GM21390 (cell line): ENCODE measurements around the gene NNAT.

Experiments used
- ATAC-seq: cut with Tn5 transposase; IDR thresholded peaks from one replicate; pipeline ENCODE4 v1.9.1; 2021; ENCODE audit not compliant: unreplicated experiment

NNAT gene

DNA sequence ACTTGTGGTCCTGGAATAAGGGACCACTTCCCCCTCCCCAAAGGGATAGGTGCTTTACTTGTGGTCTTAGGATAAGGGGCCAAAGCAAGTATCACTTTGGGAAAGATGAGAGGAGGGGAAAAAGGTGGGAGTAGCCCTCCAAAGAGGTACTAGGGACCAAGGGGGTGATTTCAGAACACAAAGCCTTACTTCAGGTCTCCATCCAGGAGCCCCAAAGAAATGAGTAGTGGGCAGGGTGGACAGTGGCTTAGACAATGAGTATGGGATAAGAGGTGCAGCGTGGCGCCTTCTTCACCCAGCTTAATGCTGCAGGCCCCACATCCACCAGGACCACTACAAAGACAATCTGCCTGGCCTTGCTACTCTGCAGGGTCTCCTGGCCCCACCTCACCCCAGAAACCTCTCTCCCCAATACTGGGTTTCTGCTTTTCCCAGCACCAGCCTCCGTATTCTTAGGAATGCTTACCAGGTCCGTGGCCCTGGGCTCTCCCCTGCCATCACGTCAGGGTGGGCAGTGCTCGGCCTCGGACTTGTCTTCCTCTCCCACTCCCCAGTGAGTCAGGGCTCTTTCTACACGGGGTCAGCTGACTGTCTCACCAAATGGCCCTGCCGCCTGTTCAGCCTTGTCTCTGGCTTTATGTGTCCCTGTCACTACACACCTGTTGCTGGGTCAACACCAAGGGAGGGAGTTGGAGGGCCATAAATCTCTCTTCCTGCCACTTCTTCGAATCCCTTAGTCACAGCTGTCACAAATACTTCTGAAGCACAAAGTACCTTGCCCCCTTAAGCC, 3.1 kb downstream of the NNAT start:
- ATAC-seq: no peak

- no peak for ATAC-seq
Observed at GRCh38 chr20:37524859-37525708, 4.0 kb downstream of the NNAT start.

DNA sequence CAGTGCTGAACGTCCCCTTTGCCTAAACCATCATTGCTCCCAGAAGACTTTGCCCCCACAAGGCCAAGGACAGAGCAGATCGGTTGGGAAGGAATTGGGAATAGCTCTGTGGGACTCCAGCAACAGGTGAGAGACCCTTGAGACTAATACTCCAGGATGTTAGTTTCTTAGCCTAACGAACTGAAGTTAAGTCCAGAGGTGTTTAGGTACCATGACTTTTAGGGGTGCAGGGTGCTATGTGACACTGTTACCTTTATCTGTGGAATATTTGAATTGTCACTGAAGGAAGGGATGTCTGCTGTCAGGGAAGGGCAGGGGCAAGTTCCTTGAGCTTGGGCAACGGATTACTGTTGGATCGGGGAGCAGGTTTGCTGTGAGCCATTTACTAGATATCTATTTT, 4.8 kb downstream of the NNAT start:
- ATAC-seq: no peak

GRCh38 chr20:37526238-37526838, 5.3 kb downstream of the NNAT start:
- no peak for ATAC-seq

DNA sequence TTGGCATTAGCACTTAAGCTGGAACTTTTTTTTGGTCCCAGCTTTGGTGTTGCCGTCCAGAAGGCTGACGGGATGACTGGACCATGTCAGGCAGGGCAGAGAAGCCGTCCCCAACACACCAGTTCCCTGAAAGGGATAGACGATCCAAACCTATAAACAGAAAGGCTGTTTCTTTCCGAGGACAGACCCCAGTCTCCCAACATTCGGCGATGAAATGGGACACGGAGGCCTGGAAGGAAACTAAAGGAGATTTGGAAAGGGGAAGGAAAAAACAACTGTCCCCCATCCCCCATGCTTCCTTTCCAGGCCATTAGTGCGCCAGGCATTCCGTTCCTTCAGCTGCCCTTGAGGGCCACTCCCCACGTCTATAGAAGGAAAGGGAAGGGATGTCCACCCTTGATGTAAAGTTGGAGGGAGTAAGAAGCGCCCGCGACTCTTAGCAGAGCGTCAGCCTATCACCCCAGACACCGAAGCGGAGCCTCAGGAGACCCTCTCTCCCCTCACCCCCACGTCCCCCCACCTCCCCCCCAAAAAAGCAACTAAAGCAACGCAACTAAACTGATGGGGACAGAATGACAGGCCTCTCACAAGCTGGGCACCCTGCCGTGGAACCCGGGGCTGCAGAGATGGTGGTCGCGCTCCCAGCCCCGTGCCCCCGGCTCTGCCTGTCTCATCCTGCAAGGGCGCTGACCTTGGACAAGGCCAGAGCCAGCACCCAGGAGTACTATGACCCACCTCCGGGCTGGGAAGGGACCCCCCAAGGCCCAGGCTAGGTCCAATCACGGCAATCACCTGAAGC, 6.0 kb downstream of the NNAT start:
- no peak for ATAC-seq

GRCh38 chr20:37527638-37528445, 6.8 kb downstream of the NNAT start, which contains the start of gene BLCAP:
TSS of gene BLCAP (minus strand) at chr20:37527876. CDS start at chr20:37519174, 8,702 bp downstream.
- ATAC-seq: peak; percentile 68

GRCh38 chr20:37528446-37529213, 7.6 kb downstream of the NNAT start:
- ATAC-seq: peak; percentile 5

DNA sequence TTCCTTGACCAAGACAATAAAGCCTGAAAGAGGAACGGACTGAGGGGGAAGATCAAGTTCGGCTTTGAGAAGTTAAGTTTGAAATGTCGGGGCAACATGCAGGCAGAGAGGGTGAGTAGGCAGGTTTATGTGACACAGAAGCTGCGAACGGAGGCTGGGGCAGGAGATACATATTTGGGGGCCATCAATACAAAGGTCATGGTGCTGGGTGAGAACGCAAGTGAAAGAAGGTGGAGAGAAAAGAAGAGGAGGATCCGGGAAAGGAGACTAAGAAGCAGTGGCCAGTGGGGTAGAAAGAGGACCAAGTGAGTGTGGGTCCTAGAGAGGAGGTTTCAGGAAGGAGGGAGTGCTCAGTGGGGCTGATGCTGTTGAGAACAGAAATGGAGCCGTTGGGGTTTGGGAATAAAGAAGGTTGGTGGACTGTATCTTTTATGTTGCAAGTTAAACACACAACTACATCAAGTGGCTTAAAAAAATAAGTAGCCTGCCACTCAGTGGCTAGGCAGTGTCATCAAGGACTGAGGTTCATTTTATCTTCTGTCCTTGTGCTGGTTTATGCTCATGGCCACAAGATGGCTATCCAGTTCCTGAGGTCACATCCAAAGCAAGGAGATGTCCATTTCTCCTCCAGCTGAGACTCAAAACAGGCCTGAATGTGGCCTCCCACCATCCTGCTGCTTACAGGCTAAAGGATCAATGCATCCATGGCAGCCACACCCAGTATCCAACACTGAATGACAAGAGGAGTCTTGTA, 8.3 kb downstream of the NNAT start:
- ATAC-seq: no peak

DNA sequence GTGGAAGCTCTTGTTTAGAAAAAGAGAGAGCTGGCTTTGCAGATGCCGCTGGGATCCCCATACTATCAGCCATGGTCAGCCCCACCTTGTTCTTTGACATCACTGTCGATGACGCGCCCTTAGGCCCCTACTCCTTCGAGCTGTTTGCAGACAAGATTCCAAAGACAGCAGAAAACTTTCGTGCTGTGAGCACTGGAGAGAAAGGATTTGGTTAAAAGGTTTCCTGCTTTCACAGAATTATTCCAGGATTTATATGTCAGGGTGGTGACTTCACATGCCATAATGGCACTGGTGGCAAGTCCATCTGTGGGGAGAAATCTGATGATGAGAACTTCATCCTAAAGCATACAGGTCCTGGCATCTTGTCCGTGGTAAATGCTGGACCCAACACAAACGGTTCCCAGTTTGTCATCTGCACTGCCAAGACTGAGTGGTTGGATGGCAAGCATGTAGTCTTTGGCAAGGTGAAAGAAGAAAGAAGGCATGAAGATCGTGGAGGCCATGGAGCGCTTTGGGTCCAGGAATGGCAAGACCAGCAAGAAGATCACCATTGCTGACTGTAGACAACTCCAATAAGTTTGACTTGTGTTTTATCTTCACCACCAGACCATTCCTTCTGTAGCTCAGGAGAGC, 9.0 kb downstream of the NNAT start:
- ATAC-seq: no peak

GRCh38 chr20:37530696-37531095, 9.6 kb downstream of the NNAT start:
- no peak for ATAC-seq

DNA sequence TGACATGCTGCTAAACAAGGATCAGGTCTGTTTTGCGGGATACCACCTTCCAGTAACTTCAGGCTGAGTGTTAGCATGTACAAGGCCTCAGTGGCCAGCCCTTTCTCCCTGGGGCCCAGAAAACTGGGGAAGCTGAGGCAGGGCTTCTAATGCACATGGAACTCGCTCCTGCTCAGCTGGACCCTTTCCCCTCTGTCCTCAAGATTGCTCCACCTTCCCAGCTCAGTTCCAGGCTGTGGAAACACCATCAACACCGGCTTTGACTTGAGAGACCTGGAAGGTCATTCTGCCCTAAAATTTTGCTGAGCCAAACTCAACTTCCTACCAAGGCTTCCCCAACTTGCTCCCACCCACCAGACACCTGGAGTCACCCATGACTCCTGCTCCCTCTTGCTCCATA, 10.8 kb downstream of the NNAT start:
- no peak for ATAC-seq

DNA sequence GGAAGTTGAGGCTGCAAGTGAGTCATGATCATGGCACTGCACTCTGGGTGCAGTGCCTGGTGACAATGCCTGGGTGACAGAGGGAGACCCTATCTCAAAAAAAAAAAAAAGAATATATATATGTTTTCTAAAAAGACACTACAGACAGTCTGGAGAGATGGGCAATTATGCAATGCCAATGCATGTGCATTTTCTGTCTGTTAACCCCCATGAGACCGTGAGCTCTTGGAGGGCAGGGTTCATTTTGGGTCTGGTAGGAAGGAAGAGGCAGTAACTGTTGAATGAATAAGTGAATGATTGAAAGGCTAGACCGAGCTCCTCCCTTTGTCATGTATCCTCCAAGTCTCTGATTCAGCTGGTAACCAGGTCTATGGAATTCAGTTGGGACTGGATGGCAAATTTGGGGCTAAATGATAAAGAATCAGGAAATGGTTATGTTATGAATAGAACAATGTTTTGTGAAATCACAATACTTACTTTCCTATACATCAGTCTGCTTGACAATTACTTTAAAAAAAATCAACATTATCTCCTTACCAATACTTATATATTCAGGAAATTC, 12.2 kb downstream of the NNAT start:
- no peak for ATAC-seq

DNA sequence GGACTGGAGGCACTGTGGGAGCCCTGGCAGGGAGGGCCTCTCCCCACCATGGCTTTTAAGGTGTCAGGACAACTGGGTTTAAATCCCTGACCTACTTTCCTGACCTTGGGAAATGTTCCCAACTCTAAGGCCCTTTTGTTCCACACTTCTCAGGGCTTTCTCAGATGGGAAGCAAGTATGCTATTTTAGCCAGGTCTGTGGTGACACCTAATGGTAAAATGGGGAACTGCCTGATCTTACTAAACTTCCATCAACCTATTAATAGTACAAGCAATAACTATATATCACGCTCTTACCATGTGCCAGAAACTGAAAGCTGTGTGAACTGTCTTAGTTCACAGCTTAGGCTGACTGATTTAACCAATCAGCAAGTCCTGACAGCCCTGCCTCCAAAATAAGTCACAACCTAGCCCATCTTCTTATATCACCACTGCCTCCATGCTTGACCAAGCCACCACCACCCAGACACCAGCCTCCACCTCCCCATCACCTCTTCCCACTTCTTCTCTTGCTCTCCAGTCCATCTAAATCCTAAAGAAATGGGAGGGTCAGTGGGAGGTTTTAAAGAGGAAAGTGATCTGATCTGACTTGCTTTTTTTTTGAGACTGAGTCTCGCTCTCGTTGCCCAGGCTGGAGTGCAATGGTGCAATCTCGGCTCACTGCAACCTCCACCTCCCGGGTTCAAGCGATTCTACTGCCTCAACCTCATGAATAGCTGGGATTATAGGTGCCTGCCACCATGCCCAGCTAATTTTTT, 13.5 kb downstream of the NNAT start:
- peak; percentile 87 for ATAC-seq

DNA sequence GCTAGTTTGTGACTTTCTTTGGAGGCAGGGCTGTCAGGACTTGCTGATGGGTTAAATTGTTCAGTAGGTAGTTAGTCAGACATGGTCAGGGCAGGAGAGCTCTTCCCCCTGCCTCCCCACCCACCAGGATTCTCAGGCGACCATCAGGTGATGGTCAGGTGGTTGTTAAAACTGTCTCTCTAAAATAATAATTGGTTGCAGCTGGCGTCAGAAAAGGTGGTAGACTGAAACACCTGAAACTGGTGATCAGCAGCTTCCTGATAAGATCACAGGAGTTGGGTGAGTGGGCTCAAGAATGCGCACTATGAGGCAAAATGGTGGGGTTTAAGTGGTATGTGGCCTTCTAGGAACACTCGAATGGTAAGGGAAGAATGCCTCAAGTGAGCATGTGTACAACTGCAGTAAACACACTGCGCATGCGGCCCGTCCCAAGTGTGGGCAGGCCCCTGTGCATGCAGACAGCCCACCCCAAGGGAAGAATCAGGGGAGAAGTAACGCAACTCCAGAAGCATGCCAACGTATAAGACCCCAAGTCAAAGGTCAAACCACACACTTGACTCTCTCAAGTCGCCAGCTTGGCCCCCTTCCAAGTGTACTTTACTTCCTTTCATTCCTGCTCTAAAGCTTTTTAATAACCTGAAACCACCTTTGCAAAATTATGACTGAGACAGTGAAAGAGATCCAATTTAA, 14.5 kb downstream of the NNAT start:
- no peak for ATAC-seq

GRCh38 chr20:37537505-37537904, 16.5 kb downstream of the NNAT start:
- no peak for ATAC-seq

DNA sequence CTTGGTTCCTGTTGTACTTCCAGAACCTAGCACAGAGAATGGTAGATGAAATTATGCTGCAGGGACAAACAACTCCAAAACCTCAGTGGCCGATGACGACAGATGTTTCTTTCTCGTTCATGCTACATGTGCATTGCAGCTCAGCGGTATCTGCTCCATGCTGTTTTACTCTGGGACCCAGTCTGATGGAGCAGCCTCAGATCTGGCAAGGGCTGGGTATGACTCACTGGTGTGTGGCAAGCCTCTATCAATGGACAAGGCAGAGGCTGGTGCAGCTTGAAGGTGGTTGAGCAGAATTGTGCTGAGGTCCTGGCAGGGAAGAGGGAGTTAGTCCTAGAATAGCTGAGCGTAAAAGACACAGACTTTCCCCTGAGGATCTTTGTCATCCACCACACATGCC, 17.0 kb downstream of the NNAT start:
- ATAC-seq: no peak

- ATAC-seq: no peak
Observed at GRCh38 chr20:37539424-37539823, 18.4 kb downstream of the NNAT start.
